Lung (tissue), 12 donors: Measurements from ENCODE around the gene CIT. TPM values are rescaled to one million over a fixed set of nuclear protein-coding genes. Genes with fewer than 3 reads are reported as not detected.

Source experiments
- ATAC-seq: fragments of 200-7000 bp; cut with Tn5 transposase; one replicate; pipeline ENCODE4 v1.9.1; 2020; ENCODE audit warnings: moderate number of reproducible peaks; ENCODE audit not compliant: insufficient read depth, low FRiP score
- DNase-seq, 3 donors: peaks; one replicate each; pipeline ENCODE4 v3.0.0-alpha.2; 2013 to 2017
- H3K27ac ChIP-seq, 2 donors: one replicate each; pipeline ENCODE4 v1.5.1; 2013; ENCODE audit warnings: mild to moderate bottlenecking in 2 of 2, moderate library complexity in 2 of 2, control low read depth in 1 of 2, inconsistent platforms in 1 of 2, low read depth in 1 of 2, low read length in 1 of 2
- H3K27me3 ChIP-seq, 3 donors: one replicate each; pipeline ENCODE4 v1.5.1; 2013; ENCODE audit warnings: low read length in 2 of 3; ENCODE audit not compliant: control insufficient read depth in 3 of 3, insufficient read depth in 3 of 3
- H3K36me3 ChIP-seq, 4 donors: one replicate each; pipeline ENCODE4 v1.5.1; 2013; ENCODE audit warnings: low read length in 4 of 4, mild to moderate bottlenecking in 1 of 4, moderate library complexity in 1 of 4; ENCODE audit not compliant: control insufficient read depth in 4 of 4, insufficient read depth in 4 of 4
- H3K4me1 ChIP-seq, 5 donors: one replicate each; pipeline ENCODE4 v1.5.1; 2013; ENCODE audit warnings: low read length in 5 of 5, mild to moderate bottlenecking in 2 of 5, moderate library complexity in 1 of 5; ENCODE audit not compliant: control insufficient read depth in 5 of 5, insufficient read depth in 5 of 5
- H3K4me3 ChIP-seq: one replicate; pipeline ENCODE4 v1.5.1; 2013; ENCODE audit warnings: mild to moderate bottlenecking, control low read depth, moderate library complexity
- H3K9ac ChIP-seq, 2 donors: one replicate each; pipeline ENCODE4 v1.5.1; 2013; ENCODE audit warnings: low read length in 2 of 2, control low read depth in 1 of 2; ENCODE audit not compliant: insufficient read depth in 1 of 2
- H3K9me3 ChIP-seq, 4 donors: one replicate each; pipeline ENCODE4 v1.5.1; 2013; ENCODE audit warnings: low read length in 3 of 4, mild to moderate bottlenecking in 1 of 4, moderate library complexity in 1 of 4; ENCODE audit not compliant: control insufficient read depth in 4 of 4, insufficient read depth in 3 of 4
- CTCF ChIP-seq: IDR thresholded peaks from 2 replicates; pipeline ENCODE4 v1.5.1; 2012; ENCODE audit warnings: mild to moderate bottlenecking; ENCODE audit errors: control extremely low read depth, extremely low read depth
- WGBS, 2 donors: extraction: QIAGEN DNeasy Blood & Tissue Kit; methylation state at CpG; one replicate each; pipeline ENCODE4 v1.1.7; 2013; 5-methylcytosine and 5-hydroxymethylcytosine counted together
- polyA plus RNA-seq, 2 donors: library from polyadenylated mRNA; stranded (reverse); fragments of 200-250 nt; gene quantifications; one replicate each; pipeline ENCODE4 v1.2.1, GENCODE V29; 2013
- total RNA-seq, 2 donors: library from RNA; depleted of rRNA in 1 of 2; stranded (reverse); fragments of >200 nt in 1 of 2; gene quantifications; one replicate each; pipeline ENCODE4 v1.2.1, GENCODE V29; 2014 to 2021
- donor health status: control.
- donor health status: control.
- donor health status: Bipolar disorder and iron deficiency.
- donor health status: healthy.
- donor health status: DM: yes; HTN: yes; CAD: no.

CIT gene
- total and polyA plus RNA-seq, 4 donors = 5.0 to 29.3 (median 14.9) TPM

GRCh38 chr12:119758722-119759121 lies 118.4 kb downstream of the CIT start:
- TF ChIP-seq CTCF = no peak
- Histone ChIP-seq H3K4me3 (no peak overlapping the region), H3K27ac (no peak overlapping the region), H3K9me3 (no peaks in the 10 kb centered on the region), H3K9ac (no peak overlapping the region), H3K36me3 (peaks cover 0 to 17% (median 0%) of the 10 kb centered on the region in 4 donors), H3K4me1 (peaks cover 0 to 3% (median 0%) of the 10 kb centered on the region in 5 donors), H3K27me3 (no peaks in the 10 kb centered on the region)
- no peak for ATAC-seq
- 74 to 89% methylated on average over 4 of the region's 4 CpGs for WGBS, 2 donors
- DNase-seq = no peak

GRCh38 chr12:119758234-119758633 lies 118.9 kb downstream of the CIT start:
- H3K4me1 ChIP-seq = peaks cover 0 to 3% (median 0%) of the 10 kb centered on the region in 5 donors
- H3K36me3 ChIP-seq = peaks cover 0 to 17% (median 0%) of the 10 kb centered on the region in 4 donors
- no peaks in the 10 kb centered on the region for H3K27me3 ChIP-seq
- H3K9me3 ChIP-seq = no peaks in the 10 kb centered on the region
- 75 to 96% methylated on average over 2 of the region's 2 CpGs for WGBS, 2 donors
- TF ChIP-seq CTCF = no peak
- DNase-seq (no peak), ATAC-seq (no peak)
- H3K4me3 ChIP-seq = no peak overlapping the region
- H3K9ac ChIP-seq = no peak overlapping the region
- no peak overlapping the region for H3K27ac ChIP-seq

- DNase-seq = no peak
- Histone ChIP-seq H3K27me3 (no peaks in the 10 kb centered on the region), H3K4me1 (no peaks in the 10 kb centered on the region), H3K27ac (no peak overlapping the region), H3K36me3 (peaks cover 0 to 5% (median 1%) of the 10 kb centered on the region in 4 donors), H3K4me3 (no peak overlapping the region), H3K9ac (no peak overlapping the region), H3K9me3 (no peaks in the 10 kb centered on the region)
- WGBS, 2 donors = 95 to 98% methylated on average over 9 of the region's 9 CpGs
- ATAC-seq = no peak
- no peak for TF ChIP-seq CTCF
These were observed 125.2 kb downstream of the CIT start for GRCh38 chr12:119751961-119752360.

GRCh38 chr12:119749666-119750065 lies 127.5 kb downstream of the CIT start:
- no peaks in the 10 kb centered on the region for H3K4me1 ChIP-seq
- no peaks in the 10 kb centered on the region for H3K27me3 ChIP-seq
- H3K27ac ChIP-seq = no peak overlapping the region
- no peak for ATAC-seq
- H3K36me3 ChIP-seq = peaks cover 0 to 9% (median 3%) of the 10 kb centered on the region in 4 donors
- no peak for DNase-seq
- TF ChIP-seq CTCF = no peak
- 72 to 85% methylated on average over 4 of the region's 4 CpGs for WGBS, 2 donors
- no peak overlapping the region for H3K9ac ChIP-seq
- H3K4me3 ChIP-seq = no peak overlapping the region
- peaks cover 0 to 7% (median 1%) of the 10 kb centered on the region in 4 donors for H3K9me3 ChIP-seq
